ENCODE measurements around the gene RNF169. TPM values are rescaled to one million over a fixed set of nuclear protein-coding genes. Genes with fewer than 3 reads are reported as not detected.

RNF169 gene
- total RNA-seq, 1 experiment from 2014 or later, result 28.0 TPM

DNA sequence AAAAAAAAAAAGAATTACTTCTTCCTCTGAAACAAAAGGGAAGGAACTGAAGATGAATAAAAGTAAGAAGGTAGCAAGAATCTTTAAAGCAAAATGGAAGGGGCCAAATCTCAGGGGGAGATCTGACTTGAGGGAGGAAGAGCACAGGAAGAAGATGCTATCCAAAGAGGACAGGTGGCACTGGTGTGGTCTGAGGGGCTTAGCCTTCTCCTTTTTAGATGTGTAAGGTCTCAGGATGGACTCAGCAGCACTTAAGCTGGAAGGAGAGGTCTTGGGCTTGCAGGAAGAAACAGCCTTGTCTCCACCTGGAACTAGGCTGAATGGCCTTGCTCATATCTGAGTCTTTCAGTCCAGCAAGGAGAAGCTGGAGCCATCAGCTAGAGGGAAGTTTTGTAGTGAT is 5.0 kb upstream of the RNF169 start:
- Histone ChIP-seq H3K4me3 (ENCODE audit: low read depth, low read length) (no peak overlapping the region), H3K27me3 (replicated peaks; ENCODE audit: control insufficient read depth, insufficient read depth, low read length) (no peaks in the 10 kb centered on the region), H3K9me3 (peaks cover 5% of the 10 kb centered on the region), H3K36me3 (ENCODE audit: control insufficient read depth, insufficient read depth, low read length) (no peaks in the 10 kb centered on the region), H3K4me1 (peaks cover 9% of the 10 kb centered on the region)
- no peaks in the 10 kb centered on the region for H3K36me3 Mint-ChIP-seq (ENCODE audit: insufficient read depth, unreplicated experiment)
- intact Hi-C loops (cut with micrococcal nuclease; ENCODE audit: unreplicated experiment), result no loop called here
- no peak overlapping the region for H3K4me3 Mint-ChIP-seq (ENCODE audit: unreplicated experiment)
- peaks cover 10% of the 10 kb centered on the region for H3K4me1 Mint-ChIP-seq (ENCODE audit: low read depth, unreplicated experiment)
- H3K27ac Mint-ChIP-seq (ENCODE audit: unreplicated experiment), result no peak overlapping the region
- peak in 1 of 2 experiments; percentile 30 for DNase-seq
- POLR2A ChIA-PET, result no interaction called here
- no TSS peak for BruUV-seq (replicated peaks)
- H3K27me3 Mint-ChIP-seq (ENCODE audit: insufficient read depth, unreplicated experiment), result no peaks in the 10 kb centered on the region
- CTCF ChIA-PET, result interaction anchor here (0.9 kb wide), 1 partner anchor 41 kb away, joined by 3 read pairs; no protein-coding TSS in a partner anchor
- TF ChIP-seq, protein P1, sequence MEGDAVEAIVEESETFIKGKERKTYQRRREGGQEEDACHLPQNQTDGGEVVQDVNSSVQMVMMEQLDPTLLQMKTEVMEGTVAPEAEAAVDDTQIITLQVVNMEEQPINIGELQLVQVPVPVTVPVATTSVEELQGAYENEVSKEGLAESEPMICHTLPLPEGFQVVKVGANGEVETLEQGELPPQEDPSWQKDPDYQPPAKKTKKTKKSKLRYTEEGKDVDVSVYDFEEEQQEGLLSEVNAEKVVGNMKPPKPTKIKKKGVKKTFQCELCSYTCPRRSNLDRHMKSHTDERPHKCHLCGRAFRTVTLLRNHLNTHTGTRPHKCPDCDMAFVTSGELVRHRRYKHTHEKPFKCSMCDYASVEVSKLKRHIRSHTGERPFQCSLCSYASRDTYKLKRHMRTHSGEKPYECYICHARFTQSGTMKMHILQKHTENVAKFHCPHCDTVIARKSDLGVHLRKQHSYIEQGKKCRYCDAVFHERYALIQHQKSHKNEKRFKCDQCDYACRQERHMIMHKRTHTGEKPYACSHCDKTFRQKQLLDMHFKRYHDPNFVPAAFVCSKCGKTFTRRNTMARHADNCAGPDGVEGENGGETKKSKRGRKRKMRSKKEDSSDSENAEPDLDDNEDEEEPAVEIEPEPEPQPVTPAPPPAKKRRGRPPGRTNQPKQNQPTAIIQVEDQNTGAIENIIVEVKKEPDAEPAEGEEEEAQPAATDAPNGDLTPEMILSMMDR (IDR thresholded peaks at IDR 0.05; ENCODE audit: insufficient read depth in 1 of 2, low read depth in 1 of 2, low read length in 1 of 2, severe bottlenecking in 1 of 2, unreplicated experiment in 1 of 2), result no peak
- H3K9me3 Mint-ChIP-seq (ENCODE audit: unreplicated experiment), result peaks cover 9% of the 10 kb centered on the region

DNA sequence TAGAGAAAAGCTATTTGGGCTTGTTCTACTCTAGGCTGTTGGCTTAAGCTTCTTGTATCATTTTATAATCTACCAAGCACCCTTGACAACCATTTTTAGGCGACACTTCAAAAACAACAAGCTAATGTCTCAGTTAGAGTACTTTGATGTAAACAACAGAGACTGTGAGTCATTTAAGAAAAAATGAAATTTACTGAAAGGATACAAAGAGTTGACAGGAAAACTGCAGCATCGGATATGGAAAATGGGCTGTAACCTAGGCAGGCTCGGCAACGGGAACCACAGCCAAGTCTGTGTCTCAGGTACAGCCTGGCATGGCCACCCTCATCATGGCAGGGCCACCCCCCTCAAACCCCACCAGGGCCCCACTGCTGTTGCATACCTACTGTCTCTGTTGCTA is 4.4 kb upstream of the RNF169 start:
- DNase-seq, result no peak
- H3K36me3 Mint-ChIP-seq (ENCODE audit: insufficient read depth, unreplicated experiment), result peaks cover 1% of the 10 kb centered on the region
- H3K9me3 Mint-ChIP-seq (ENCODE audit: unreplicated experiment), result peaks cover 9% of the 10 kb centered on the region
- H3K27me3 Mint-ChIP-seq (ENCODE audit: insufficient read depth, unreplicated experiment), result no peaks in the 10 kb centered on the region
- no peaks in the 10 kb centered on the region for H3K27me3 ChIP-seq (replicated peaks; ENCODE audit: control insufficient read depth, insufficient read depth, low read length)
- peaks cover 9% of the 10 kb centered on the region for H3K4me1 ChIP-seq
- BruUV-seq (replicated peaks), result no TSS peak
- H3K9me3 ChIP-seq, result peaks cover 5% of the 10 kb centered on the region
- no peak overlapping the region for H3K4me3 ChIP-seq (ENCODE audit: low read depth, low read length)
- no peak overlapping the region for H3K4me3 Mint-ChIP-seq (ENCODE audit: unreplicated experiment)
- POLR2A ChIA-PET, result no interaction called here
- H3K27ac Mint-ChIP-seq (ENCODE audit: unreplicated experiment), result no peak overlapping the region
- TF ChIP-seq, protein P1 (IDR thresholded peaks at IDR 0.05; ENCODE audit: insufficient read depth in 1 of 2, low read depth in 1 of 2, low read length in 1 of 2, severe bottlenecking in 1 of 2, unreplicated experiment in 1 of 2), result no peak
- intact Hi-C loops (cut with micrococcal nuclease; ENCODE audit: unreplicated experiment), result no loop called here
- peaks cover 11% of the 10 kb centered on the region for H3K4me1 Mint-ChIP-seq (ENCODE audit: low read depth, unreplicated experiment)
- no peaks in the 10 kb centered on the region for H3K36me3 ChIP-seq (ENCODE audit: control insufficient read depth, insufficient read depth, low read length)
- CTCF ChIA-PET, result interaction anchor here (0.9 kb wide), 1 partner anchor 42 kb away, joined by 3 read pairs; no protein-coding TSS in a partner anchor

DNA sequence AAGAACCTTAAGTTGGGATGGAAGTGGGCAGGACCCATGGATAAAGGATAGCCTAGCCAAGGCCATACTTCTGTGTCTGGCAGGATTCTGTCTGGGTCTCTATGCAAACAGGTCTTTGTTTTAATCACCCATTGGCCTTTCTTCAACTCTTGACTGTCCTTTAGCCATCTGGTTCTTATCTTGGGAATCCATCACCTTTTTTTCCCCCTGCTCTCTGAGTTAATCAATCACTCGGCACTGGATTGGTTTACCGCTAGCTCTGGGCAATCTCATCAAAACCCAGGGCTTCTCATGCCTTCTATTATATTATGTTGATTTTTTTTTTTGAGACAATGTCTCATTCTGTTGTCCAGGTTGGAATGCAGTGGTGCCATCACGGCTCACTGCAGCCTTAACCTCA is 1.8 kb upstream of the RNF169 start:
- peaks cover 9% of the 10 kb centered on the region for H3K9me3 Mint-ChIP-seq (ENCODE audit: unreplicated experiment)
- intact Hi-C loops (cut with micrococcal nuclease; ENCODE audit: unreplicated experiment), result no loop called here
- H3K27me3 Mint-ChIP-seq (ENCODE audit: insufficient read depth, unreplicated experiment), result no peaks in the 10 kb centered on the region
- H3K4me3 ChIP-seq (ENCODE audit: low read depth, low read length), result no peak overlapping the region
- TF ChIP-seq, protein P1 (IDR thresholded peaks at IDR 0.05; ENCODE audit: insufficient read depth in 1 of 2, low read depth in 1 of 2, low read length in 1 of 2, severe bottlenecking in 1 of 2, unreplicated experiment in 1 of 2), result no peak
- H3K4me1 Mint-ChIP-seq (ENCODE audit: low read depth, unreplicated experiment), result peaks cover 18% of the 10 kb centered on the region
- no TSS peak for BruUV-seq (replicated peaks)
- peaks cover 9% of the 10 kb centered on the region for H3K4me1 ChIP-seq
- H3K36me3 Mint-ChIP-seq (ENCODE audit: insufficient read depth, unreplicated experiment), result peaks cover 7% of the 10 kb centered on the region
- ChIA-PET CTCF (no interaction called here), POLR2A (no interaction called here)
- no peak for DNase-seq
- H3K4me3 Mint-ChIP-seq (ENCODE audit: unreplicated experiment), result no peak overlapping the region
- no peaks in the 10 kb centered on the region for H3K27me3 ChIP-seq (replicated peaks; ENCODE audit: control insufficient read depth, insufficient read depth, low read length)
- no peaks in the 10 kb centered on the region for H3K9me3 ChIP-seq
- H3K36me3 ChIP-seq (ENCODE audit: control insufficient read depth, insufficient read depth, low read length), result no peaks in the 10 kb centered on the region
- H3K27ac Mint-ChIP-seq (ENCODE audit: unreplicated experiment), result no peak overlapping the region
